GM10248 (cell line): ENCODE results near the gene DCAF7.

Experiments
- CTCF ChIA-PET: fragments of 300-600 bp; sonication (Branson Sonifier 250); formaldehyde crosslinking; extraction: SDS; loops from one replicate; lab custom pipeline; 2021; ENCODE audit warnings: antibody characterized with exemption; lab: Yijun Ruan, JAX
- POLR2A ChIA-PET: fragments of 350-650 bp; sonication (Branson Sonifier 250); formaldehyde crosslinking; extraction: SDS; loops from one replicate; lab custom pipeline; 2020; ENCODE audit warnings: antibody characterized with exemption; lab: Yijun Ruan, JAX
- DNase-seq: peaks from one replicate; pipeline ENCODE4 v3.0.0; 2012; ENCODE audit errors: extremely low spot score
- CTCF ChIP-seq: IDR thresholded peaks from 2 replicates; pipeline ENCODE4 v1.5.1; 2012; ENCODE audit warnings: mild to moderate bottlenecking, low read depth; ENCODE audit errors: extremely low read depth, missing control alignments, control extremely low read depth

DCAF7 gene

GRCh38 chr17:63563339-63563738 lies 13.1 kb downstream of the DCAF7 start:
- TF ChIP-seq CTCF, result no peak
- ChIA-PET CTCF (interaction anchor here (1.0 kb wide), 1 partner anchor 48 kb away, joined by 4 read pairs; no protein-coding TSS in a partner anchor), POLR2A (no interaction called here)
- DNase-seq, result no peak

GRCh38 chr17:63564562-63564961 lies 14.3 kb downstream of the DCAF7 start:
- DNase-seq, result no peak
- ChIA-PET CTCF (interaction anchor here (0.7 to 1.9 kb wide), 7 partner anchors 10 to 129 kb away, joined by 3 to 9 read pairs (median 3); no protein-coding TSS in a partner anchor), POLR2A (interaction anchor here (0.8 kb wide), 1 partner anchor 11 kb away, joined by 3 read pairs; no protein-coding TSS in a partner anchor)
- no peak for TF ChIP-seq CTCF

- no peak for DNase-seq
Measured at GRCh38 chr17:63567229-63567628, 17.0 kb downstream of the DCAF7 start.

GRCh38 chr17:63568563-63568962 lies 18.3 kb downstream of the DCAF7 start:
- ChIA-PET CTCF (interaction anchor here (0.8 to 1.6 kb wide), 3 partner anchors 10 to 143 kb away, joined by 3 to 6 read pairs (median 4); no protein-coding TSS in a partner anchor), POLR2A (no interaction called here)
- no peak for DNase-seq
- no peak for TF ChIP-seq CTCF

More at GRCh38 chr17:63567229-63567628, 17.0 kb downstream of the DCAF7 start:
- ChIA-PET CTCF (interaction anchor here (1.0 to 1.2 kb wide), 2 partner anchors 15 to 19 kb away, joined by 3 to 4 read pairs; no protein-coding TSS in a partner anchor), POLR2A (no interaction called here)
- no peak for TF ChIP-seq CTCF

- CTCF ChIA-PET, result interaction anchor here (1.1 kb wide), 1 partner anchor 11 kb away, joined by 3 read pairs; no protein-coding TSS in a partner anchor
- POLR2A ChIA-PET, result no interaction called here
Measured at GRCh38 chr17:63571632-63572310, 21.5 kb downstream of the DCAF7 start.

GRCh38 chr17:63573634-63574033 lies 23.4 kb downstream of the DCAF7 start:
- TF ChIP-seq CTCF, result no peak
- CTCF ChIA-PET, result interaction anchor here (1.4 kb wide), 1 partner anchor 8 kb away, joined by 3 read pairs; no protein-coding TSS in a partner anchor
- no peak for DNase-seq
- POLR2A ChIA-PET, result no interaction called here

More at GRCh38 chr17:63571632-63572310, 21.5 kb downstream of the DCAF7 start:
- no peak for TF ChIP-seq CTCF
- no peak for DNase-seq
